Activated T-helper 1 cell treated with anti-CD3 and anti-CD28 coated beads, Interleukin-12 subunit alpha, Interleukin-12 subunit beta, Interleukin-2, Interleukin-4 antibody, amounts not matched to agents 30 ng/mL and 10 ng/mL and 1 ng/mL, durations not matched to agents 14 hours and 24 hours and 36 hours (primary cell): ENCODE results near the gene RPS19. TPM values are rescaled to one million over a fixed set of nuclear protein-coding genes. Genes with fewer than 3 reads are reported as not detected.
A peak's percentile ranks its signal among the peaks of the same experiment; 100 is the strongest.
"Not testable (repeated sequence)": the region's sequence is repeated elsewhere in the genome, so short reads cannot be mapped to it uniquely, and the experiment has no call there.

Experiments
- DNase-seq: peaks from one replicate; pipeline ENCODE4 v3.0.0; 2021; ENCODE audit warnings: low spot score
- H3K27ac Mint-ChIP-seq: one replicate; pipeline ENCODE4 v1.8.0; 2021; ENCODE audit warnings: mild to moderate bottlenecking, mixed read lengths
- H3K27me3 Mint-ChIP-seq: one replicate; pipeline ENCODE4 v1.8.0; 2022; ENCODE audit warnings: mild to moderate bottlenecking, moderate library complexity, mixed read lengths; ENCODE audit not compliant: insufficient read depth
- H3K36me3 Mint-ChIP-seq: one replicate; pipeline ENCODE4 v1.8.0; 2021; ENCODE audit warnings: low read depth, mixed read lengths
- H3K4me1 Mint-ChIP-seq: one replicate; pipeline ENCODE4 v1.8.0; 2021; ENCODE audit warnings: low read depth, mixed read lengths
- H3K4me3 Mint-ChIP-seq: one replicate; pipeline ENCODE4 v1.8.0; 2021; ENCODE audit warnings: mild to moderate bottlenecking, moderate library complexity, mixed read lengths
- H3K9me3 Mint-ChIP-seq: one replicate; pipeline ENCODE4 v1.8.0; 2021; ENCODE audit warnings: mixed read lengths
- intact Hi-C: fragments of 100-400 bp; cut with micrococcal nuclease; formaldehyde crosslinking; loops from one replicate; pipeline ENCODE4 v1.15.1; 2024
- total RNA-seq: library from RNA; stranded (reverse); gene quantifications from 2 replicates; pipeline ENCODE4 v1.2.3, GENCODE V29; 2022

Gene RPS19
- total RNA-seq, 1 donor from 2014 or later = 2,906 TPM

DNA sequence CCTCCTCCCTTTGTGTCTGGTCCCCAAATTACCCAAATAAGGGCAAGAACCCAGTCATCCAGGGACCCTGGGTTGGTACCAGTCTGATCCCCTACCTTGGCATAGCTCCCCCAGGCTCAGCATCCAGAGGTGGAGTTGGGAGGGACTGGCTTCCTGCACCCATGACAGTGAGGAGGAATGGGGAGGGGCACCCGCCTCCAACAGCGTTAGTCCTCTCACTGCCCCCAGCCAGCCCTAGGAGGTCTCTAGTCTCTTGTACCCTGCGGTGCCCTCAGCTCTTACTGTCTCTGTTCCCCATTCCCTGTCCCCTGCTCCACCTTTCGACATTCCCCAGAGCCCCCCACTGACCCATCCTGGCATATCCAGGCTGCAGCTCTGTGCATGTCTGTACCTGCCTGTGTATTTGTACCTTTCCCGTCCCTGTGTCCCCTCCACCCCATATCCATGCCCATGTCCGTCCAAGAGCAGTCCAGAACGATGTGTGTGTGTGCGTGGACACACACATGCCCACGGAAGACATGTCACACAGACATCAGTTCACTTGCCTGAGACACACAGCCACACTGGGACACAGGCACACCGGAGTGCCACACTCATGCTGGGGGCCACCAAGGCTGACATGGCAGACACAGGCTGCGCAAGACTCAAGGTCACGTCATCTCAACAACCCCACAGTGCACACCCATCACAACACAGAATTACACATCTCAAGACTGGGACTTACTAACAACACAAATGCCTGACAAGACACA, 50.4 kb downstream of the RPS19 start:
- peaks cover 15% of the 10 kb centered on the region for H3K4me1 Mint-ChIP-seq
- peaks cover 23% of the 10 kb centered on the region for H3K27me3 Mint-ChIP-seq

DNA sequence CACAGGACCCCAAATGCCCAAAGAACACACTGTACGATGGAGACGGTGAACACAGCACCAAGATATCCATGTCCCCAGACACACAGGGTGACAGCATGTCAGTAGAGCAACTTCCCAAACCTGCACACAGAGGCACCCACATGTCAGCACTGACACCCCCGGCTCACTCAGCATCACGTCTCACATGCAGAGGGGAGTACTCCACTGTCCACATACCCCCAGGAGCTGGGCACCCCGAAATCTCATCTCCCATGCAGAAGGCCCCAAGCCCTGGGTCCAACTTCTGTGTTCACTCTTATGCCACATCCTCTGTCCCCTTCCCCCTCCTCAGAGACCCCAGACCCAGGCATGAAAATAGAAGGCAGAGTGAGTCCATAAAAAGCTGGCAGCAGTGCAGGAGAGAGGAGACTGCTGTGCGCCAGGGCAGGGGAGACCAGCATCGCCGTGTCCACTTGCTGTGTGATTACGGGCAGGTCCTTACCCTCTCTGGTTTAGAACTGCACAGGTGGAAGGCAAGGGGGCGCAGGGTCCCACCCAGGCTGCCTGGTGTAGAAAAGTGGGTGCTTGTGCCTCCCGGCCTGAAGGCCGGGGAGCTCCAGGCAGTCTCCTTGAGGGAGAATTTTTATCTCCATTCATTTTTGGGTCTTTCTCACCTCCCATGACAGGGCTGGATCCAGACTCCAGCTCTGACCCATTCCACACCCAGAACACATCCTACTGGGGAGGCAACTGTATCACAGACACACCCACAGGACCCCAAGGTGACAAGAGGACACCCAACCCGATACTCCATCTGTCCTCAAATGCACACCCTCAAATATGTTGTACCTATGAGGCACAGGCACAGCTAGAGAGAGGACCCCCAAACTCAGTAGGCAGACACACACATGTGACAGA, 51.2 kb downstream of the RPS19 start:
- intact Hi-C loops = no loop called here
- Mint-ChIP-seq H3K27ac (peak overlapping the region; percentile 61), H3K4me1 (peaks cover 15% of the 10 kb centered on the region), H3K4me3 (no peak overlapping the region), H3K9me3 (no peaks in the 10 kb centered on the region), H3K36me3 (peaks cover 20% of the 10 kb centered on the region), H3K27me3 (peaks cover 23% of the 10 kb centered on the region)
- no peak for DNase-seq

More for the DNA sequence above, 50.4 kb downstream of the RPS19 start:
- Mint-ChIP-seq H3K36me3 (peaks cover 25% of the 10 kb centered on the region), H3K27ac (no peak overlapping the region), H3K9me3 (no peaks in the 10 kb centered on the region), H3K4me3 (no peak overlapping the region)
- intact Hi-C loops = no loop called here
- DNase-seq = no peak

DNA sequence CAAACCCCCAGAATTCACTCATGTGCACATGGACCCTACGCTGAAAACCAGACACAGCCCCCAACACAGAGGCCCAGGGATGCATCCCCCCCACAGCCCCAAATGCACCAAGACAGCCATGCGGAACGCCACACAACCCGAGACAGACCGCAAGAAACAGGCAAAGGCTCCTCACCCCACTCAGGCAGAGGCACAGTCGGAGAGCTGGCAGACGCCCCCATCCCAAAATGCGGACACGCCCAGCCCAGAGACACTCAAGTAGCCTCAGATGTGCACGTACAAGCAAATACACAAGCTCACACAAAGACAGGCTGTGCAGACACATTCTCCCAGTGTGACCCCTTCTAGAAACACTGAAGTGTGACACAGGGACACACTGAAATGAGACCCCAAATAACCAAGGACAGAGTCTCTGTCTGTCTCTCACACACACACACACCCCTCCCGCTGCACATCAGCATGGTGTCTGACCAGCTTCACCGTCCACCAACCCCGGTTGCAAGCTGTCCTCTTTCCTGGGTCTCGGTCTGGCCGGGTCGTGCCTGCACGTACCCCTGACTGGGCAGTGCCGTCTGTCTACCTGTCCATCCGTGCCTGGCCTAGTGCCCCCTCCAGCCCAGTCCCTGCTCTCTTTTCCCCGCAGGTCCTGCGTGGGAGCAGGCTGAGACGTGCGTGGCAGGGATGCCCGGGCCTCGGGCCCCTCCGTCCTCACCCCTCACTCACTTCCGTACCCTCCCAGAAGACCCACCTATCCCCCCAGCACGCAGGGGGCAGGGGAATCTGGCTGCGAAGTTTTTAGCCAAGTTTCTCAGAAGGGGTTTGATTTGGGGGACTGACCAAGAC, 52.1 kb downstream of the RPS19 start:
- H3K4me1 Mint-ChIP-seq = peaks cover 15% of the 10 kb centered on the region
- peaks cover 16% of the 10 kb centered on the region for H3K36me3 Mint-ChIP-seq
- intact Hi-C loops = no loop called here

DNA sequence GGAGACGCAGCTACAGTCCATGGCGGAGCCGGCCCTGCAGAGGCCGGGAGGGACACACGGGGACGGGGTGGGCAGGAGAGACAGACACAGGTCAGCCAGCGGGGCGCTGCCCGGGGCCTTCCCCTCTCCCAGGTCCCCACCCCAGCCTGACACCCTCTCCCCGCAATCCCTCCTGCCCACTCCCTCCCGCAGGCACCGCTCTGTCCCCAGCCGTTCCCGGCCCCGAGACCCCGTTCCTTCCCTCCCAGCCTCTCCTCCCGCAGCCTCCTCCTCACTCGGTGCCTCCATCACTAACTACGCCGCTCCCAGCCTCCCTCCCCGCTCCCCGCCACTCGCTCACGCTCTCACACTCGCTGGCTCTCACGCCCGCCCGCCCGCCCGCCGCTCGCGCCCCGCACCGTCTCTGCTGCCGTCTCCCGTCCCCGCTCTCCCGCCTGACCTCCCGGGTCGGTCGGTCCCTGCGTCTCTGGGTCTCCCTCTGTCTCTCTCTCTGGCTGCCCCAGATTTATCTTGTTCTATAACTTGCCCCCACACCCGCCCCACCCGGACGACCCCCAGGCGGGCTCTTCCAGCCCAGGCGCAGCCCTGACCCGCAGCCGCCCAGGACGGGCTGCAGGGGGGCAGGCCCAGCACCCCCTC, 53.0 kb downstream of the RPS19 start:
- Mint-ChIP-seq H3K9me3 (no peaks in the 10 kb centered on the region), H3K36me3 (peaks cover 14% of the 10 kb centered on the region), H3K27me3 (peaks cover 23% of the 10 kb centered on the region), H3K4me3 (no peak overlapping the region), H3K4me1 (peaks cover 15% of the 10 kb centered on the region), H3K27ac (no peak overlapping the region)
- DNase-seq = no peak
- intact Hi-C loops = no loop called here

More for the DNA sequence above, 52.1 kb downstream of the RPS19 start:
- Mint-ChIP-seq H3K4me3 (no peak overlapping the region), H3K9me3 (no peaks in the 10 kb centered on the region), H3K27ac (peak overlapping the region; percentile 61), H3K27me3 (peaks cover 23% of the 10 kb centered on the region)
- no peak for DNase-seq

DNA sequence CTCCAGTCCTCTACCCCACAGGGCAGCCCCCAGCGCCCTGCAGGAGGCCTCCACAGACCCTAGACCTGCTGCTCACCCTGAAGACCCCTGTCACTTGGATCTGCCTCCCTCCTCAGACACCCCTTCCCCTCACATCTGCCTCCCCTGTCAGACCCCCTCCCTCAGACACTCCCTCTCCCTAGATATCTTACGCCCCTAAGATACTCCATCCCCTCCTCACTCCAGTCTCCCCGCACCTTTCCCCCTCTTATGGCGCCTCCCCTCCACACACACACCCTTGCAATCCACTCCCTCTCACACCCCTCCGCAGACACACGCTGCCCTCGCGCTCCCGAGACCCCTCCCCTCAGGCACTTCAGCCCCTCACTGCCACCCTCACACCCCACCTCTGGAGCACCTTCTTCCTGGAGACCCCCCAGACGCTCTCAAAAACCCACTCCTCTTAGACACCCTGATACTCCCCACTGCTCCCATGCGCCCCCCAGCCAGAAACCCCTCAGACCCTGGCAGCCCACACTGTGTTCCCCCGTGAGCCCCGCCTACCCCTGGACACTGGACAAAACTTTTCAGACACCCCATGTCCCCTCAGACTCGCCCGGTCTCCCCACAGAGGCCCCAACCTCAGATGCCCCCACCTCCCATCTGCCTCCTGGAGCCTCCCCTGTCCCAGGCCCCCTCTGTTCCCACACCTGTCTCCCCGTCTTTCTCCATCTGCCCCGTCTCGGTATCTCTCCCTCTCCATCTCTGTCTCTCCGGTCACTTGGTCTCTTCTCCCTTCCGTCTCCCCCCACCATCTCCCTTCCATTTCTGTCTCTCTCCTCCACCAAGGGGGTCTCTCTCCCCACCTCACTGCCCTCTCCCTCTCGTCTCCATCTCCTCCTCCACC, 53.7 kb downstream of the RPS19 start:
- H3K36me3 Mint-ChIP-seq = peaks cover 14% of the 10 kb centered on the region
- intact Hi-C loops = loop anchor here (2.0 kb wide), 1 partner anchor 15 kb away; the partner anchor contains the start of gene ERFL
- H3K4me3 Mint-ChIP-seq = no peak overlapping the region
- H3K9me3 Mint-ChIP-seq = no peaks in the 10 kb centered on the region
- H3K27me3 Mint-ChIP-seq = peaks cover 23% of the 10 kb centered on the region
- peaks cover 15% of the 10 kb centered on the region for H3K4me1 Mint-ChIP-seq
- peak overlapping the region; percentile 21 for H3K27ac Mint-ChIP-seq
- no peak for DNase-seq

DNA sequence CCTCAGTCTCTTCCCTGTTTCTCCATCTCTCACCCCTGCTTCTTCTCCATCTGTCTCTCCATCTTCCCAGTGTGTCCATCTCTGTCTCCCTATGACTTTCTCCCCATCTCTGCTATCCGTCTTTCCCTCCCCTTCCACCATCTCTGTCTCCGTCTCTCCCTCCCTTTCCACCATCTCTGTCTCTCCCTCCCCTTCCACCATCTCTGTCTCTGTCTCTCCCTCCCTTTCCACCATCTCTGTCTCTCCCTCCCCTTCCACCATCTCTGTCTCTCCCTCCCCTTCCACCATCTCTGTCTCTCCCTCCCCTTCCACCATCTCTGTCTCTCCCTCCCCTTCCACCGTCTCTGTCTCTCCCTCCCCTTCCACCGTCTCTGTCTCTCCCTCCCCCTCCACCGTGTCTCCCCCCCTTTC, 54.4 kb downstream of the RPS19 start:
- intact Hi-C loops = loop anchor here (2.0 kb wide), 1 partner anchor 14 kb away; the partner anchor contains the start of gene ERFL
- not testable (repeated sequence) for DNase-seq, H3K27ac Mint-ChIP-seq, H3K9me3 Mint-ChIP-seq, H3K4me3 Mint-ChIP-seq
- peaks cover 14% of the 10 kb centered on the region for H3K36me3 Mint-ChIP-seq
- peaks cover 23% of the 10 kb centered on the region for H3K27me3 Mint-ChIP-seq
- H3K4me1 Mint-ChIP-seq = peaks cover 15% of the 10 kb centered on the region

DNA sequence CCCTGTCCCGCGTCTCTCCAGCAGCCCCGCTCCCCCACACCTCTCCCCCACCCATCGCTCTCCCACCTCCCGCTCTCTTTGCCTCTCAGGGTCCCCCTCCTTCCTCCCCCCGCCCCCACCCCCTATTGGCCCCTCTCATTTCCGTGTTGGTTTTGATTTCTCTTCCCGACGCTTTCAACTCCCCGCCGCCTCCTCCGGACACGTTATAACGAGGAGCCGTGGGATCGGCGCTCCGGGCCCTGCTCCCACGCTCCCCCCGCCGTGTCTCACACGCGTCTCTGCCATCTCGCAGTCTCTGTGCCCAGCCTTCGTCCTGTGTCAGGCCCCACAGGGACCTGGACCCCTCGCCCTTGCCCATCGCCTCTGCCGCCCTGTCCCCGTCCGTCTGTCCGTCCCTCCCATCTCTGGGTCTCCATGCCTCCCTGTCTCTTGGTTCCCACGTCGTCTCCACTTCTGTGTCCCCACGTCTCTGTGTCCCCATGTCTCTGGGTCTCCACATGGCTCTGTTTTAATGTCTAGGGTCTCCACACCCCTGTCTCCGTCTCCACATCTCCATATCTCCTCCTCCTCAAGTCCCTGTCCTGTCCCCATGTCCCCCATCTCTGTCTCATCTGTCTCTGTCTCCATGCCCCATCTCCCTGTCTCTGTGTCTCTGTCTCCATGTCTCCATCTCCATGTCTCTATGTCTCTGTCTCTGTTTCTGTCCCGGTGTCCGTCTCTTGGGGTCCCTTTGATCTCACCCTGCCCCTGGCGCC, 55.1 kb downstream of the RPS19 start:
- H3K4me1 Mint-ChIP-seq = peaks cover 15% of the 10 kb centered on the region
- H3K27me3 Mint-ChIP-seq = peaks cover 23% of the 10 kb centered on the region
- no peak for DNase-seq
- H3K9me3 Mint-ChIP-seq = no peaks in the 10 kb centered on the region
- intact Hi-C loops = loop anchor here (2.0 kb wide), 1 partner anchor 14 kb away; the partner anchor contains the start of gene ERFL
- H3K36me3 Mint-ChIP-seq = peaks cover 14% of the 10 kb centered on the region
- H3K27ac Mint-ChIP-seq = no peak overlapping the region
- H3K4me3 Mint-ChIP-seq = no peak overlapping the region

DNA sequence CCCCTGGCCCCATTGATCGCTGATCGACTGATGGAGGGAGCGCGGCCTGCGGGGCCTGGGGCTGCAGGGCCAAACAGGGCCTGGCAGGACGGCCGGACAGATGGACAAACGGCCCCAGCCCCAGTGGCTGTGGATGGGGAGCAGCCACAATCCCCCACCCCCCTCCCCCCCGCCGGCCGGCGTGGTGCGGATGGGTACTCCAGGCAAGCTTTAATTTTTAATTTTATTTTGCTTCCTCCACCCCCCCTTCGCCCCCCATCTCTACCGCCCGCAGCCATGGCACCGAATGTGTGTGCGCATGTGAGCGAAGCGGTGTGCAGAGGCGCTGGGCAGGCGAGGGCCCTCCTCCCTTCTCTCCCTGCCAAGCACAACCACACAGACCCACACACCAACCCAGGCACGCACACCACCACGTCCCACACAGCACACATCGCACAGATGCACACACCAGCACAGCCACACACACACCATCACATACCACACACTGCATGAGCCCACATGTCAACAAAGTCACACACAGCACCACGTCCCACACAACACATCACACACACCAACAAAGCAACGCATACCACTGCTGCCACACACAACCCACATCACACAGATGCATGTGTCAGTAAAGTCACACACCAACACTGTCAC, 55.8 kb downstream of the RPS19 start:
- Mint-ChIP-seq H3K9me3 (no peaks in the 10 kb centered on the region), H3K27me3 (peaks cover 23% of the 10 kb centered on the region)
- intact Hi-C loops = loop anchor here (2.0 kb wide), 1 partner anchor 13 kb away; the partner anchor contains the start of gene ERFL

DNA sequence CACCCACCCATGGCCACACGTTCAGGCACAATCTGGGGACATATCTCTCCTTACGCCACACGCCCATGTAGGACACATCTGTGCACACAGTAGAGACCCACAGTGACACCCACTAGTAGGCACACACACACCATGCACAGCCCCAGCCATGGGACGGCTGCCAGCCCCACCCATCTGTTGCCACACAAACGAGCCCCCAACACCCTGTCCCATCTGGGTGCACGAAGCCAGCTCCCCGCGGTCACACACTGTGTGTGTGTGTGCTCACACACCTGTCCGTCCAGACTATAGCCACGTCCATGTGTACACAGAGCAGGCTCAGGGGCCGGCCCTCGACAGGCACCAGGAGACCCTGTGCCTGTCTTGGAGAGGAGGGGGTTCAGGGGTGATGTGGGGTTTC, 57.6 kb downstream of the RPS19 start:
- H3K27me3 Mint-ChIP-seq = peaks cover 19% of the 10 kb centered on the region
- H3K9me3 Mint-ChIP-seq = no peaks in the 10 kb centered on the region
- peaks cover 6% of the 10 kb centered on the region for H3K36me3 Mint-ChIP-seq
- H3K4me3 Mint-ChIP-seq = no peak overlapping the region
- H3K27ac Mint-ChIP-seq = no peak overlapping the region
- no peak for DNase-seq
- no peaks in the 10 kb centered on the region for H3K4me1 Mint-ChIP-seq
- intact Hi-C loops = no loop called here

More for the DNA sequence above, 55.8 kb downstream of the RPS19 start:
- Mint-ChIP-seq H3K27ac (no peak overlapping the region), H3K4me1 (peaks cover 11% of the 10 kb centered on the region), H3K4me3 (no peak overlapping the region), H3K36me3 (peaks cover 8% of the 10 kb centered on the region)
- no peak for DNase-seq

DNA sequence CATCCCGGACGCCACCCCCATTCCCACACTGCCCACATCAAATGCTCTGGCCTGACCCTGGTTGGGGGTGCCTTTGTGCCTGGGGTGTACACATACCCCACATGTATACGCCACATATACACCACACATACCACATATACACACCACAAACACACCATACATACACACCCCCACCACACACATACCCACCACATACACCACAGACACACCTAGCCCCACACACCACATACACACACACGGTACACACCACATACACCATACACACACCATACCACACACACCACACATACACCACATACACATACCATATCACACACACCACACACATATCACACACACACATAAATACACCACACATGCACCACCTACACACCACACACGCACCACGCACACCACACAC, 58.0 kb downstream of the RPS19 start:
- Mint-ChIP-seq H3K4me1 (peaks cover 2% of the 10 kb centered on the region), H3K9me3 (no peaks in the 10 kb centered on the region), H3K27me3 (peaks cover 16% of the 10 kb centered on the region), H3K27ac (no peak overlapping the region), H3K36me3 (peaks cover 7% of the 10 kb centered on the region), H3K4me3 (no peak overlapping the region)
- DNase-seq = no peak
- intact Hi-C loops = no loop called here
